Astrocyte of the spinal cord (primary cell): Measurements from ENCODE around the gene ZNF70.

ENCODE experiments used
- DNase-seq: peaks from one replicate; pipeline ENCODE4 v3.0.0; 2011; ENCODE audit warnings: low read depth, low spot score
- H3K4me3 ChIP-seq: 2 replicates; pipeline ENCODE4 v1.5.1; 2011; ENCODE audit warnings: low read depth, mild to moderate bottlenecking, low read length, moderate library complexity
- CTCF ChIP-seq: IDR thresholded peaks from 2 replicates; pipeline ENCODE4 v1.5.1; 2012; ENCODE audit warnings: low read depth, mild to moderate bottlenecking, low read length, inconsistent platforms
- in situ Hi-C: cut with HindIII; loops from 2 replicates; pipeline ENCODE4 v1.10.0; 2017; ENCODE audit warnings: low sequenced_read_pairs

Gene ZNF70

GRCh38 chr22:23750714-23751440, at the start of gene ZNF70:
Gene ZNF70, minus strand, starts transcription at chr22:23751112. Its CDS starts 5,972 bp downstream, at chr22:23745140.
- DNase-seq = peak; percentile 76
- in situ Hi-C loops = no loop called here
- TF ChIP-seq CTCF = peak; percentile 29
- peak within 1 kb of the TSS; percentile 78 for H3K4me3 ChIP-seq

DNA sequence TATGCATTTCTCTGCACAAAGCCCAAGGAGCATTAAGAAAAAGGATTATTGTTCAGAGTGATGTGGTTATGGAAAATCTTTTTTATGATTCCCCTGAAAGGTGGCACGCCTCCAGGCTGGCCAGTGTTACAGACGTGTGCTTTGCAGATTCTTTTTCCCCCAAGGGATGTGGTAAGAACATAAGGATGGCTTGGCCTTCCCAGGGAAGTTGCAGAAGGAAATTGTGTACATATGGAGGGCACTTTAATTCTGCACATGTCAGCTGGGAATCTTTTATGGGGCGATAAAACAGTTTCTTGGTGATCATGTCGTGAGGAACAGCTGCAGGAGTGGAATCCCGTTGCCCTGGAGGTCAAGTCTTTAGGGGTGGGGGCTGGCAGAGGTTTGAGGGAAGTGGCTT, 45.5 kb upstream of the ZNF70 start:
- in situ Hi-C loops = no loop called here
- TF ChIP-seq CTCF = no peak
- no peak for DNase-seq

GRCh38 chr22:23793326-23793725, 42.4 kb upstream of the ZNF70 start:
- no peak overlapping the region for H3K4me3 ChIP-seq
- in situ Hi-C loops = no loop called here
- TF ChIP-seq CTCF = no peak
- no peak for DNase-seq

More for the DNA sequence above, 45.5 kb upstream of the ZNF70 start:
- H3K4me3 ChIP-seq = no peak overlapping the region

GRCh38 chr22:23791738-23792645, 41.1 kb upstream of the ZNF70 start:
- H3K4me3 ChIP-seq = no peak overlapping the region
- in situ Hi-C loops = no loop called here
- DNase-seq = no peak
- no peak for TF ChIP-seq CTCF

GRCh38 chr22:23790819-23791737, 40.2 kb upstream of the ZNF70 start:
- H3K4me3 ChIP-seq = no peak overlapping the region
- in situ Hi-C loops = no loop called here
- DNase-seq = no peak
- no peak for TF ChIP-seq CTCF

DNA sequence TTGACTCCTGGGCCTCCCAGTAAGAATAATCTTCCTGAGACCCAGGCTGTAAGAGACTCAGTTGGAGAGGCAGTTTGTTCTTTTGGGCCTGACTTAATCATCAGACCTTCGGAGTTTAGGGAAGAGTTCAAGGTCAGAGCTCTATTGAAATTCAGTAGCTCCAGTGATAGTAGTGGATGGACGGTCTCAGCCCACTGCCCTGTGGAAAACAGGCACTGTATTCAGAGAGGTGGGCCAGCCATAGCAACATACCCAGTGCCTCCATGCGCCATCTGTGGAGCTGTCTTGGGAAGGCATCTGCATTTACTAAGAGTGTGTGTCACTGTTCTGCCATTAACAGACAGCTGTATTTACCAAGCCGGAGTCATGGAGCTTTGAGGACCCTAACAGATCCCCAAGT, 38.7 kb upstream of the ZNF70 start:
- no peak for DNase-seq
- in situ Hi-C loops = no loop called here
- TF ChIP-seq CTCF = peak; percentile 21
- H3K4me3 ChIP-seq = no peak overlapping the region
